ENCODE measurements around the gene IFI27.
"Not testable (repeated sequence)": the region's sequence is repeated elsewhere in the genome, so short reads cannot be mapped to it uniquely, and the experiment has no call there.

The IFI27 gene

GRCh38 chr14:94126800-94127199 lies 16.3 kb downstream of the IFI27 start:
- DNase-seq = no peak

GRCh38 chr14:94127330-94127729 lies 16.8 kb downstream of the IFI27 start:
- no peak for DNase-seq

GRCh38 chr14:94128216-94128839 lies 17.8 kb downstream of the IFI27 start:
- no peak for DNase-seq

- peak; percentile 66 for DNase-seq
Measured at GRCh38 chr14:94129111-94129757, 18.7 kb downstream of the IFI27 start, which contains the start of gene IFI27L2. IFI27L2 (minus strand) TSS chr14:94129604; CDS start chr14:94129564, 40 bp downstream.

GRCh38 chr14:94129758-94130414 lies 19.4 kb downstream of the IFI27 start:
- peak; percentile 24 for DNase-seq

- peak; percentile 5 for DNase-seq
Measured at GRCh38 chr14:94132285-94132887, 21.9 kb downstream of the IFI27 start.

GRCh38 chr14:94135476-94135875 lies 24.9 kb downstream of the IFI27 start:
- no peak for DNase-seq

GRCh38 chr14:94136575-94137331 lies 26.2 kb downstream of the IFI27 start:
- peak; percentile 79 for DNase-seq

GRCh38 chr14:94138251-94138650 lies 27.7 kb downstream of the IFI27 start:
- DNase-seq = no peak

- no peak for DNase-seq
Measured at GRCh38 chr14:94139006-94139405, 28.5 kb downstream of the IFI27 start.

GRCh38 chr14:94139421-94139820 lies 28.9 kb downstream of the IFI27 start:
- no peak for DNase-seq

GRCh38 chr14:94142247-94142646 lies 31.7 kb downstream of the IFI27 start:
- no peak for DNase-seq

GRCh38 chr14:94142836-94143235 lies 32.3 kb downstream of the IFI27 start:
- DNase-seq = no peak

GRCh38 chr14:94143239-94143638 lies 32.7 kb downstream of the IFI27 start:
- no peak for DNase-seq

- no peak for DNase-seq
Measured at GRCh38 chr14:94143711-94144110, 33.2 kb downstream of the IFI27 start.

- DNase-seq = no peak
Measured at GRCh38 chr14:94144765-94145164, 34.2 kb downstream of the IFI27 start.

GRCh38 chr14:94145902-94146527 lies 35.5 kb downstream of the IFI27 start:
- DNase-seq = no peak

GRCh38 chr14:94152676-94153075 lies 42.1 kb downstream of the IFI27 start:
- DNase-seq = no peak

GRCh38 chr14:94153750-94154342 lies 43.3 kb downstream of the IFI27 start:
- no peak for DNase-seq

- DNase-seq = not testable (repeated sequence)
Measured at GRCh38 chr14:94156143-94156542, 45.6 kb downstream of the IFI27 start.

GRCh38 chr14:94157197-94157596 lies 46.7 kb downstream of the IFI27 start:
- DNase-seq = no peak

Data from stimulated activated naive CD4-positive, alpha-beta T cell treated with Interleukin-2 at 50 U/mL for 16 hours (primary cell).